Panc1 (cell line): ENCODE results near the gene DPAGT1.

Experiments used
- TCF7L2 ChIP-seq: IDR thresholded peaks from 2 replicates; pipeline ENCODE4 v1.6.1; 2011; ENCODE audit warnings: mild to moderate bottlenecking, low read depth, low read length, inconsistent platforms
- TF ChIP-seq, protein P1 (sequence below): fragments of 450-650 bp; IDR thresholded peaks from 2 replicates; pipeline ENCODE4 v1.5.1; 2017; ENCODE audit warnings: mild to moderate bottlenecking
- TF ChIP-seq, protein P2 (sequence below), 2 experiments: IDR thresholded peaks; 2 replicates each; pipeline ENCODE4 v1.6.1; 2011 to 2012; ENCODE audit warnings: low read depth in 2 of 2, control low read depth in 1 of 2, low read length in 1 of 2, mild to moderate bottlenecking in 1 of 2, moderate library complexity in 1 of 2; ENCODE audit not compliant: insufficient read depth in 1 of 2

DNA sequence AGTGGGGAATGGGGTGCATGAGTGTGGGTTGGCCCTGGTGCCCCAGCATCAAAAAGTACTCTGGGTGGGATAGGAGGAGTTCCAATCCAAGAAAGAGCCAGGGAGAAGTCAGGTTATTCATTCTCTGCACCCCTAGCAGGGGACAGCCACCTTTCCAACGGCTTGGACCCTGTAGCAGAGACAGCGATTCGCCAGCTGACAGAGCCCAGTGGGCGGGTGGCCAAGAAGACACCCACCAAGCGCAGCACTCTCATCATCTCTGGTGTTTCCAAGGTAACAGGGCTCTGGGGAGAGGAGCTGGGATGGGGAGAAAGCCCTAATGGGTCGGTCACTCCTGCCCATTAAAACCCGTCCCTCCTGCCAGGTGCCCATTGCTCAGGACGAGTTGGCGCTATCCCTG lies 12.1 kb upstream of the DPAGT1 start:
- TF ChIP-seq, protein P1, sequence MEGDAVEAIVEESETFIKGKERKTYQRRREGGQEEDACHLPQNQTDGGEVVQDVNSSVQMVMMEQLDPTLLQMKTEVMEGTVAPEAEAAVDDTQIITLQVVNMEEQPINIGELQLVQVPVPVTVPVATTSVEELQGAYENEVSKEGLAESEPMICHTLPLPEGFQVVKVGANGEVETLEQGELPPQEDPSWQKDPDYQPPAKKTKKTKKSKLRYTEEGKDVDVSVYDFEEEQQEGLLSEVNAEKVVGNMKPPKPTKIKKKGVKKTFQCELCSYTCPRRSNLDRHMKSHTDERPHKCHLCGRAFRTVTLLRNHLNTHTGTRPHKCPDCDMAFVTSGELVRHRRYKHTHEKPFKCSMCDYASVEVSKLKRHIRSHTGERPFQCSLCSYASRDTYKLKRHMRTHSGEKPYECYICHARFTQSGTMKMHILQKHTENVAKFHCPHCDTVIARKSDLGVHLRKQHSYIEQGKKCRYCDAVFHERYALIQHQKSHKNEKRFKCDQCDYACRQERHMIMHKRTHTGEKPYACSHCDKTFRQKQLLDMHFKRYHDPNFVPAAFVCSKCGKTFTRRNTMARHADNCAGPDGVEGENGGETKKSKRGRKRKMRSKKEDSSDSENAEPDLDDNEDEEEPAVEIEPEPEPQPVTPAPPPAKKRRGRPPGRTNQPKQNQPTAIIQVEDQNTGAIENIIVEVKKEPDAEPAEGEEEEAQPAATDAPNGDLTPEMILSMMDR, result no peak
- TF ChIP-seq TCF7L2, result no peak
- TF ChIP-seq, protein P2, sequence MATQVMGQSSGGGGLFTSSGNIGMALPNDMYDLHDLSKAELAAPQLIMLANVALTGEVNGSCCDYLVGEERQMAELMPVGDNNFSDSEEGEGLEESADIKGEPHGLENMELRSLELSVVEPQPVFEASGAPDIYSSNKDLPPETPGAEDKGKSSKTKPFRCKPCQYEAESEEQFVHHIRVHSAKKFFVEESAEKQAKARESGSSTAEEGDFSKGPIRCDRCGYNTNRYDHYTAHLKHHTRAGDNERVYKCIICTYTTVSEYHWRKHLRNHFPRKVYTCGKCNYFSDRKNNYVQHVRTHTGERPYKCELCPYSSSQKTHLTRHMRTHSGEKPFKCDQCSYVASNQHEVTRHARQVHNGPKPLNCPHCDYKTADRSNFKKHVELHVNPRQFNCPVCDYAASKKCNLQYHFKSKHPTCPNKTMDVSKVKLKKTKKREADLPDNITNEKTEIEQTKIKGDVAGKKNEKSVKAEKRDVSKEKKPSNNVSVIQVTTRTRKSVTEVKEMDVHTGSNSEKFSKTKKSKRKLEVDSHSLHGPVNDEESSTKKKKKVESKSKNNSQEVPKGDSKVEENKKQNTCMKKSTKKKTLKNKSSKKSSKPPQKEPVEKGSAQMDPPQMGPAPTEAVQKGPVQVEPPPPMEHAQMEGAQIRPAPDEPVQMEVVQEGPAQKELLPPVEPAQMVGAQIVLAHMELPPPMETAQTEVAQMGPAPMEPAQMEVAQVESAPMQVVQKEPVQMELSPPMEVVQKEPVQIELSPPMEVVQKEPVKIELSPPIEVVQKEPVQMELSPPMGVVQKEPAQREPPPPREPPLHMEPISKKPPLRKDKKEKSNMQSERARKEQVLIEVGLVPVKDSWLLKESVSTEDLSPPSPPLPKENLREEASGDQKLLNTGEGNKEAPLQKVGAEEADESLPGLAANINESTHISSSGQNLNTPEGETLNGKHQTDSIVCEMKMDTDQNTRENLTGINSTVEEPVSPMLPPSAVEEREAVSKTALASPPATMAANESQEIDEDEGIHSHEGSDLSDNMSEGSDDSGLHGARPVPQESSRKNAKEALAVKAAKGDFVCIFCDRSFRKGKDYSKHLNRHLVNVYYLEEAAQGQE (IDR thresholded peaks at IDR 0.05; ENCODE audit: insufficient read depth in 1 of 2, low read depth in 2 of 2, low read length in 1 of 2), result no peak
